Pancreas (tissue), 10 donors: ENCODE measurements around the gene MLN. TPM values are rescaled to one million over a fixed set of nuclear protein-coding genes. Genes with fewer than 3 reads are reported as not detected.

ENCODE experiments used
- ATAC-seq, 4 donors: fragments of 200-7000 bp; cut with Tn5 transposase; one replicate each; pipeline versions ENCODE4 v1.8.0 to v1.9.1; 2020; ENCODE audit warnings: mild to moderate bottlenecking in 4 of 4, moderate library complexity in 4 of 4
- DNase-seq, 6 donors: peaks; one replicate each; pipeline ENCODE4 v3.0.0-alpha.2; 2020
- FAIRE-seq: peaks from 2 replicates; lab custom pipeline; 2012; peaks lifted over from hg19 to GRCh38; lab: Jason Lieb, UNC
- H3K27ac ChIP-seq, 4 donors: fragments of 200-600 bp; sonication (generic); 1 replicate in 3 of 4; 2 replicates in 1 of 4; pipeline versions ENCODE4 v1.5.0 to v1.8.0; 2020
- H3K27me3 ChIP-seq, 4 donors: fragments of 200-600 bp; one replicate each; pipeline ENCODE4 v1.8.0; 2021
- H3K36me3 ChIP-seq, 3 donors: fragments of 200-600 bp; sonication (generic) in 1 of 3; one replicate each; pipeline versions ENCODE4 v1.5.0 to v1.8.0; 2020 to 2021
- H3K4me1 ChIP-seq, 3 donors: fragments of 200-600 bp; one replicate each; pipeline ENCODE4 v1.8.0; 2021
- H3K4me3 ChIP-seq, 4 donors: fragments of 200-600 bp; sonication (generic) in 2 of 4; one replicate each; pipeline versions ENCODE4 v1.5.0 to v1.8.0; 2020 to 2021
- H3K9me3 ChIP-seq, 4 donors: fragments of 200-600 bp; one replicate each; pipeline ENCODE4 v1.8.0; 2021
- WGBS, 2 donors: extraction: QIAGEN DNeasy Blood & Tissue Kit; methylation state at CpG; one replicate each; pipeline ENCODE4 v1.1.7; 2013; 5-methylcytosine and 5-hydroxymethylcytosine counted together
- intact Hi-C, 3 donors: fragments of 100-400 bp; cut with DNase I; formaldehyde crosslinking; loops; one replicate each; pipeline versions ENCODE4 v1.11.1 to v1.14.2; 2022
- polyA plus RNA-seq, 2 donors: library from polyadenylated mRNA; stranded (reverse); fragments of 200-250 nt; gene quantifications; one replicate each; pipeline ENCODE4 v1.2.3, GENCODE V29; 2013
- total RNA-seq, 6 donors: library from RNA; stranded (reverse); fragmentation: NEBNext Ultra II Directional in 4 of 6; extraction: Animal tissue kit (Norgen Biotek cat#: 25700) in 4 of 6; gene quantifications; one replicate each; pipeline versions ENCODE4 v1.2.1 to v1.2.4, GENCODE V29; 2021 to 2023
- TF ChIP-seq, protein P1 (sequence below), 4 donors: fragments of 200-600 bp; sonication (generic) in 3 of 4; IDR thresholded peaks; one replicate each; pipeline versions ENCODE4 v1.5.0 to v1.8.0; 2021; ENCODE audit warnings: antibody characterized with exemption in 4 of 4
- donor health status: healthy with polysubstance abuse.
- donor health status: DM: no; HTN: no; CAD: no; lungs with moderate emphysema.
- donor health status: DM: no; HTN: no; CAD: no.
- donor health status: control.
- donor health status: control.
- donor health status: Bipolar disorder and iron deficiency.
- donor health status: DM: yes; HTN: yes; CAD: no.
- donor health status: DM: no; HTN: no; CAD: no.
- donor health status: DM: no; HTN: no; CAD: no.
- donor health status: DM: yes; HTN: yes; CAD: no.

The MLN gene
- total and polyA plus RNA-seq, 8 donors: not detected

DNA sequence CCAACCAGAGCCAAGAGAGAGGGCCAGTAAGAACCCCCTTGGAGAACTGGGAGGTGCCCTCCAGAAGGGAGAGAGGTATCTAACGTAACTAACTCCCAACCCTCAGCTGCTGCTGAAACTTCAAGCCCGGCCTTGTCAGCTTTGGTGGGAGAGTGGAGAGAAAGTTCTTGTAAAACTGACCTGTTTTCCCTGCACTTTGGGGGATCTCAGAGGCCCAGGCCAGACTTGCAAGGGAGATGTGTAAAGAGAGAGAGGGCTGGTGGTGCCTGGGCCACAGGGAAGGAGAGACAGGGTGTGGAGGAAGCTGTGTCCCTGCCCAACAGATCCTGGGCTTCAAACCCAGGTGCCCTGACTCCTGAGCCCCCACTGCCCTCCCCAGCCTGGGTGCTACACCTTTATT is 39.8 kb downstream of the MLN start:
- ATAC-seq (no peak), FAIRE-seq (no peak), DNase-seq (no peak)
- Histone ChIP-seq H3K4me1 (no peaks in the 10 kb centered on the region), H3K27me3 (no peaks in the 10 kb centered on the region), H3K9me3 (no peaks in the 10 kb centered on the region), H3K27ac (no peak overlapping the region), H3K36me3 (no peaks in the 10 kb centered on the region), H3K4me3 (no peak overlapping the region)
- intact Hi-C loops: loop anchor here in 1 of 3 donors (5.0 to 10.0 kb wide), 2 partner anchors 52 to 179 kb away; partner anchors contain the start of genes BAK1 and UQCC2
- WGBS, 2 donors: 72 to 83% methylated on average over 2 of the region's 2 CpGs
- TF ChIP-seq, protein P1, sequence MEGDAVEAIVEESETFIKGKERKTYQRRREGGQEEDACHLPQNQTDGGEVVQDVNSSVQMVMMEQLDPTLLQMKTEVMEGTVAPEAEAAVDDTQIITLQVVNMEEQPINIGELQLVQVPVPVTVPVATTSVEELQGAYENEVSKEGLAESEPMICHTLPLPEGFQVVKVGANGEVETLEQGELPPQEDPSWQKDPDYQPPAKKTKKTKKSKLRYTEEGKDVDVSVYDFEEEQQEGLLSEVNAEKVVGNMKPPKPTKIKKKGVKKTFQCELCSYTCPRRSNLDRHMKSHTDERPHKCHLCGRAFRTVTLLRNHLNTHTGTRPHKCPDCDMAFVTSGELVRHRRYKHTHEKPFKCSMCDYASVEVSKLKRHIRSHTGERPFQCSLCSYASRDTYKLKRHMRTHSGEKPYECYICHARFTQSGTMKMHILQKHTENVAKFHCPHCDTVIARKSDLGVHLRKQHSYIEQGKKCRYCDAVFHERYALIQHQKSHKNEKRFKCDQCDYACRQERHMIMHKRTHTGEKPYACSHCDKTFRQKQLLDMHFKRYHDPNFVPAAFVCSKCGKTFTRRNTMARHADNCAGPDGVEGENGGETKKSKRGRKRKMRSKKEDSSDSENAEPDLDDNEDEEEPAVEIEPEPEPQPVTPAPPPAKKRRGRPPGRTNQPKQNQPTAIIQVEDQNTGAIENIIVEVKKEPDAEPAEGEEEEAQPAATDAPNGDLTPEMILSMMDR (IDR thresholded peaks at IDR 0.05): no peak

DNA sequence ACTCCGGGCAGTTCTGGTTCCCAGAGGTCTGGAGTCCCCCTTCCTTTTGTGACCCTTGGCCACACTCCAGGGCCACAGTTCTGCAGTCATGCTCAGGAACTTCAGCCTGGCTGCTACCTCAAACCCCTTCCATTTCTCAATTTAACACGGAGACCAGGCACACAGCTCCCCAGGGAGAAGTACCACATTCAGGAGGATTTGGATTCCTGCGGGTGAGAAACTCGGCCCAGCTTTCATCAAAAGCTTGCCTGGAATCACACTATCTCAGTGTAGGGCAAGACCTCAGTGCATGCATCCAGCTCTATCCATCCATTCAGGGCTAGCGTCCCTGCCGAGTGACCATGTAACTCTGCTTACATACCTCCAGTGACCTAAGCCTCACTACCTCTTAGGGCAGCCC is 40.3 kb downstream of the MLN start:
- FAIRE-seq (no peak), ATAC-seq (no peak), DNase-seq (no peak)
- H3K36me3 ChIP-seq: no peaks in the 10 kb centered on the region
- H3K4me1 ChIP-seq: no peaks in the 10 kb centered on the region
- TF ChIP-seq, protein P1 (IDR thresholded peaks at IDR 0.05): no peak
- no peak overlapping the region for H3K4me3 ChIP-seq
- intact Hi-C loops: loop anchor here in 1 of 3 donors (5.0 to 10.0 kb wide), 2 partner anchors 51 to 179 kb away; partner anchors contain the start of genes BAK1 and UQCC2
- H3K27ac ChIP-seq: no peak overlapping the region
- H3K27me3 ChIP-seq: no peaks in the 10 kb centered on the region
- 45 to 56% methylated on average over 6 of the region's 6 CpGs for WGBS, 2 donors
- no peaks in the 10 kb centered on the region for H3K9me3 ChIP-seq

DNA sequence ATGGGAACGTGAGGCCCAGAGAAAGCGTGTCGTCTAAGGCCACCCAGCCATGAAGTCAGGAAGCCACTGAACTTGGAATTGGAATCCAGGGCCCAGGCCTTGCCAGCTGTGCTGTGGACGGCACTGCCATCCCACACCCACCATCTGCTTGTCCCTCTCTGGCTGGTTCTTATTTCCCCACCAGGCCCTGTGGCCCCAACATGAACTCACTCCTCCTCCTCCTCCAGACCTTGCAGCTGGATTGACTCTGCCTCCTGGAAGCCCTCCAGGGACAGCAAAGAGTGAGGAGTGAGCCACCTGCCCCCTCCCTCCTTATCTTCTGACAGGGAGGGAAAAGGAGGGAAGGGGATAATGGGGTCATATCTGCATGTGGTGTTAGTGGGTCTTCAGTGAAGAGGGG is 41.1 kb downstream of the MLN start:
- intact Hi-C loops: loop anchor here in 1 of 3 donors (5.0 to 10.0 kb wide), 2 partner anchors 50 to 178 kb away; partner anchors contain the start of genes BAK1 and UQCC2
- FAIRE-seq (no peak), ATAC-seq (no peak), DNase-seq (no peak)
- Histone ChIP-seq H3K36me3 (no peaks in the 10 kb centered on the region), H3K27me3 (no peaks in the 10 kb centered on the region), H3K4me3 (no peak overlapping the region), H3K4me1 (no peaks in the 10 kb centered on the region), H3K27ac (no peak overlapping the region), H3K9me3 (no peaks in the 10 kb centered on the region)
- WGBS, 2 donors: 60 to 72% methylated on average over 4 of the region's 4 CpGs
- TF ChIP-seq, protein P1 (IDR thresholded peaks at IDR 0.05): no peak

DNA sequence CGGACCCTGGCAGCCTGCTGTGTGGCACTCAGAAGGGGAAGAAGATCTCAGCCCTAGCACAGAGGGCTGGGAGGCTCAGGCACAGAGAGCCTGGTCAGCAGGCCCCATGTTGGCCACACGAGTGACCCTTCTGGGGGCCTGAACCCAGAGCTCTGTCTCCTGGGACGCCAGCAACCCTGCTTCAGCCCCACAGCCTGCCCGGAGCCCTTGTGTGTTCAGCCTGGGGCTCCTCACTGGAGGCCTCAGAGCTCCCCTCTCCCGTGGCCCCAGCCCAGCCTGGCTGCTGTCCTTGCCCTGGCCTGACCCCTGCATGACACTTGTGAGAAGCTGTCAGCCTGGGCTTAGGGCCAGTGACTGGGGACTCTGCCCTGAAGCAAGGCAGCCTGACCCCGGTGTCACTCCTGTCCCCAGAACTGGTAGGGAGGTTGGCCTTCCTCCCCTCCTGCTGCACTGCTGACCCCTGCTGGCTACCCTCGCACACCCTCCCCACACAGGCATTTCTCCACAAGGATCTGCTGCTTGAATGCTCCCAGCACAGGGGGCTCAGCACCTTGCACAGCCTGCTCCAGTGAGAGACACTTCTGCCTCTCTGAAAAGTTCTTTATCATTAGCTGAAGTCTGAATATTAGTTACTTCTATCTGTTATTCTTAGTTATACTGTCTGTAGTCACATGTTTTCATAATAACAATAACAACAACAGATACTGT is 41.7 kb downstream of the MLN start:
- no peak for FAIRE-seq
- no peak overlapping the region for H3K27ac ChIP-seq

More for the DNA sequence above, 41.7 kb downstream of the MLN start:
- intact Hi-C loops: loop anchor here in 1 of 3 donors (5.0 to 10.0 kb wide), 2 partner anchors 50 to 177 kb away; partner anchors contain the start of genes BAK1 and UQCC2
- Histone ChIP-seq H3K36me3 (no peaks in the 10 kb centered on the region), H3K4me3 (no peak overlapping the region), H3K9me3 (no peaks in the 10 kb centered on the region), H3K4me1 (no peaks in the 10 kb centered on the region), H3K27me3 (no peaks in the 10 kb centered on the region)
- 37 to 40% methylated on average over 7 of the region's 7 CpGs for WGBS, 2 donors
- ATAC-seq (peak; percentile 88 to 98 (median 93)), DNase-seq (peak; percentile 67 to 89 (median 82))
- TF ChIP-seq, protein P1 (IDR thresholded peaks at IDR 0.05): peak; percentile 9 to 64 (median 56)
